Measurements from ENCODE around the gene ICOS. TPM values are rescaled to one million over a fixed set of nuclear protein-coding genes. Genes with fewer than 3 reads are reported as not detected.

The ICOS gene
- total RNA-seq, 1 experiment from 2014 or later: not detected

DNA sequence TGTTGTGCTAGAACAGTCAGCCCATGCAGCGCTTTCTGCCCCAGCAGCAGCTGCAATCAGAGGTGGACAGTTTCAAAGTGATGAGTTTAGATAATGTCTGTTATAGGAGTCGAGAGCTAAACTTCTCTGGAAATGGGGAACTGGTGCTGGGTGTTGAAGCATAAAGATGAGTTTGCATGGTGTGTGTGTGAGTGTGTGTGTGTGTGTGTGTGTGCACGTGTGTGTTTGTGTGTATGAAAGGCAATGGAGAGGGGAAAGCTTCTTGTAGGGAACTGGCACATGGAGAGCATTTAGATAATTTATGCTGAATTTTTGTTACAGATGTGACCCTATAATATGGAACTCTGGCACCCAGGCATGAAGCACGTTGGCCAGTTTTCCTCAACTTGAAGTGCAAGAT lies 22.7 kb downstream of the ICOS start:
- Histone ChIP-seq H3K4ac (ENCODE audit: low read depth, low read length) (no peak overlapping the region), H4K91ac (ENCODE audit: insufficient read length, low read depth, low read length) (no peak overlapping the region), H2BK15ac (ENCODE audit: low read depth, low read length) (no peak overlapping the region), H3K9me3 (ENCODE audit: control insufficient read depth, low read depth, low read length) (no peaks in the 10 kb centered on the region), H3K27me3 (ENCODE audit: insufficient read depth, low read length) (no peaks in the 10 kb centered on the region), H2BK5ac (ENCODE audit: insufficient read length, low read length) (no peak overlapping the region), H3K4me2 (ENCODE audit: insufficient read depth, insufficient read length, low read length) (no peak overlapping the region), H4K8ac (replicated peaks; ENCODE audit: insufficient read length, low read depth, low read length) (no peak overlapping the region), H3K79me1 (ENCODE audit: insufficient read depth, low read depth, low read length, poor library complexity, severe bottlenecking) (no peaks in the 10 kb centered on the region), H3K27ac (ENCODE audit: insufficient read length, low read depth, low read length) (no peak overlapping the region), H2BK20ac (ENCODE audit: low read depth, low read length, poor library complexity, severe bottlenecking) (no peak overlapping the region), H4K5ac (ENCODE audit: insufficient read length, low read depth, low read length) (no peak overlapping the region), H3K56ac (ENCODE audit: insufficient read length, low read depth, low read length) (no peak overlapping the region), H2AK5ac (ENCODE audit: insufficient read length, low read length) (no peak overlapping the region), H3K18ac (ENCODE audit: insufficient read length, low read depth, low read length) (no peak overlapping the region), H2BK120ac (ENCODE audit: low read depth, low read length, poor library complexity, severe bottlenecking) (no peak overlapping the region), H3K4me1 (ENCODE audit: insufficient read depth, low read length) (no peaks in the 10 kb centered on the region; the same call in 1 of the 2 replicates), H3K79me2 (ENCODE audit: insufficient read depth, low read length) (no peaks in the 10 kb centered on the region), H3K9ac (ENCODE audit: extremely low read depth, insufficient read length, low read length) (no peak overlapping the region), H4K20me1 (ENCODE audit: control insufficient read depth, insufficient read depth, insufficient read length) (no peaks in the 10 kb centered on the region), H3K23me2 (ENCODE audit: insufficient read length, low read depth, low read length, poor library complexity, severe bottlenecking) (no peaks in the 10 kb centered on the region), H2AFZ (ENCODE audit: low read length) (no peak overlapping the region), H3K14ac (ENCODE audit: insufficient read depth, low read length) (no peak overlapping the region), H3T11ph (ENCODE audit: low read length) (no peak overlapping the region), H2BK12ac (ENCODE audit: insufficient read length, low read depth, low read length) (no peak overlapping the region), H3K23ac (ENCODE audit: insufficient read length, low read depth, low read length) (no peak overlapping the region)
- H3K36me3 Mint-ChIP-seq (ENCODE audit: insufficient read depth in 1 of 3, low read depth in 3 of 3): no peaks in the 10 kb centered on the region
- no peaks in the 10 kb centered on the region; a peak in 1 of 5 replicates for H3K9me3 Mint-ChIP-seq
- no peak overlapping the region for H3K27ac Mint-ChIP-seq
- DNase-seq: no peak
- H3K4me3 Mint-ChIP-seq: no peak overlapping the region
- H3K27me3 Mint-ChIP-seq (ENCODE audit: low read depth): 0 out of 2 replicates have a peak, but pooled peaks cover under 1% of the 10 kb centered on the region
- no CpG with 5 or more reads among the region's 4 CpGs for WGBS (ENCODE audit: extremely low coverage, insufficient read length, low lambda C conversion rate)
- TF ChIP-seq, protein P1, sequence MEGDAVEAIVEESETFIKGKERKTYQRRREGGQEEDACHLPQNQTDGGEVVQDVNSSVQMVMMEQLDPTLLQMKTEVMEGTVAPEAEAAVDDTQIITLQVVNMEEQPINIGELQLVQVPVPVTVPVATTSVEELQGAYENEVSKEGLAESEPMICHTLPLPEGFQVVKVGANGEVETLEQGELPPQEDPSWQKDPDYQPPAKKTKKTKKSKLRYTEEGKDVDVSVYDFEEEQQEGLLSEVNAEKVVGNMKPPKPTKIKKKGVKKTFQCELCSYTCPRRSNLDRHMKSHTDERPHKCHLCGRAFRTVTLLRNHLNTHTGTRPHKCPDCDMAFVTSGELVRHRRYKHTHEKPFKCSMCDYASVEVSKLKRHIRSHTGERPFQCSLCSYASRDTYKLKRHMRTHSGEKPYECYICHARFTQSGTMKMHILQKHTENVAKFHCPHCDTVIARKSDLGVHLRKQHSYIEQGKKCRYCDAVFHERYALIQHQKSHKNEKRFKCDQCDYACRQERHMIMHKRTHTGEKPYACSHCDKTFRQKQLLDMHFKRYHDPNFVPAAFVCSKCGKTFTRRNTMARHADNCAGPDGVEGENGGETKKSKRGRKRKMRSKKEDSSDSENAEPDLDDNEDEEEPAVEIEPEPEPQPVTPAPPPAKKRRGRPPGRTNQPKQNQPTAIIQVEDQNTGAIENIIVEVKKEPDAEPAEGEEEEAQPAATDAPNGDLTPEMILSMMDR (conservative IDR thresholded peaks at IDR 0.05): no peak
- peaks cover 5 to 7% of the 10 kb centered on the region in 2 experiments for H3K4me1 Mint-ChIP-seq
